Measurements from ENCODE around the gene PERM1.

- TF ChIP-seq, protein P1, sequence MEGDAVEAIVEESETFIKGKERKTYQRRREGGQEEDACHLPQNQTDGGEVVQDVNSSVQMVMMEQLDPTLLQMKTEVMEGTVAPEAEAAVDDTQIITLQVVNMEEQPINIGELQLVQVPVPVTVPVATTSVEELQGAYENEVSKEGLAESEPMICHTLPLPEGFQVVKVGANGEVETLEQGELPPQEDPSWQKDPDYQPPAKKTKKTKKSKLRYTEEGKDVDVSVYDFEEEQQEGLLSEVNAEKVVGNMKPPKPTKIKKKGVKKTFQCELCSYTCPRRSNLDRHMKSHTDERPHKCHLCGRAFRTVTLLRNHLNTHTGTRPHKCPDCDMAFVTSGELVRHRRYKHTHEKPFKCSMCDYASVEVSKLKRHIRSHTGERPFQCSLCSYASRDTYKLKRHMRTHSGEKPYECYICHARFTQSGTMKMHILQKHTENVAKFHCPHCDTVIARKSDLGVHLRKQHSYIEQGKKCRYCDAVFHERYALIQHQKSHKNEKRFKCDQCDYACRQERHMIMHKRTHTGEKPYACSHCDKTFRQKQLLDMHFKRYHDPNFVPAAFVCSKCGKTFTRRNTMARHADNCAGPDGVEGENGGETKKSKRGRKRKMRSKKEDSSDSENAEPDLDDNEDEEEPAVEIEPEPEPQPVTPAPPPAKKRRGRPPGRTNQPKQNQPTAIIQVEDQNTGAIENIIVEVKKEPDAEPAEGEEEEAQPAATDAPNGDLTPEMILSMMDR (IDR thresholded peaks at IDR 0.05; ENCODE audit: low read depth, low read length, missing input control), result peak; percentile 62
- no peak for TF ChIP-seq MAX (IDR thresholded peaks at IDR 0.05)
- no peak for TF ChIP-seq TAF1 (conservative IDR thresholded peaks at IDR 0.05)
- TF ChIP-seq RXRA (IDR thresholded peaks at IDR 0.05), result no peak
- no peak for TF ChIP-seq YY1 (IDR thresholded peaks at IDR 0.05)
- peak; percentile 60 to 77 for TF ChIP-seq RAD21 (IDR thresholded peaks at IDR 0.05)
- TF ChIP-seq GABPA (IDR thresholded peaks at IDR 0.05 in 1 of 2, conservative IDR thresholded peaks at IDR 0.05 in 1 of 2), result no peak
Measured at GRCh38 chr1:983798-984475, 2.0 kb upstream of the PERM1 start.

Data from liver (tissue), 3 donors.